ENCODE measurements around the gene PROB1. TPM values are rescaled to one million over a fixed set of nuclear protein-coding genes. Genes with fewer than 3 reads are reported as not detected.
"Not testable (repeated sequence)": the region's sequence is repeated elsewhere in the genome, so short reads cannot be mapped to it uniquely, and the experiment has no call there.

The PROB1 gene
- total RNA-seq, 1 donor from 2014 or later, result 8.3 TPM

- intact Hi-C loops (cut with micrococcal nuclease); H3K27ac Mint-ChIP-seq: not testable (repeated sequence)
These were observed 14.2 kb upstream of the PROB1 start for GRCh38 chr5:139409116-139409515.

GRCh38 chr5:139408191-139408590 is 13.3 kb upstream of the PROB1 start:
- H3K4me3 Mint-ChIP-seq (ENCODE audit: low read depth), result no peak overlapping the region
- H3K4me1 Mint-ChIP-seq (ENCODE audit: low read depth), result peaks cover 29% of the 10 kb centered on the region
- H3K27ac Mint-ChIP-seq, result no peak overlapping the region
- DNase-seq (ENCODE audit: low spot score), result no peak
- H3K36me3 Mint-ChIP-seq (ENCODE audit: low read depth), result peaks cover 26% of the 10 kb centered on the region
- H3K9me3 Mint-ChIP-seq, result no peaks in the 10 kb centered on the region
- intact Hi-C loops (cut with micrococcal nuclease), result no loop called here
- H3K27me3 Mint-ChIP-seq (ENCODE audit: low read depth), result no peaks in the 10 kb centered on the region

More at GRCh38 chr5:139409116-139409515, 14.2 kb upstream of the PROB1 start:
- not testable (repeated sequence) for H3K9me3 Mint-ChIP-seq; H3K4me3 Mint-ChIP-seq (ENCODE audit: low read depth); DNase-seq (ENCODE audit: low spot score); H3K27me3 Mint-ChIP-seq (ENCODE audit: low read depth)
- H3K36me3 Mint-ChIP-seq (ENCODE audit: low read depth), result peaks cover 34% of the 10 kb centered on the region
- peaks cover 34% of the 10 kb centered on the region for H3K4me1 Mint-ChIP-seq (ENCODE audit: low read depth)

- Mint-ChIP-seq H3K36me3 (ENCODE audit: low read depth) (peaks cover 19% of the 10 kb centered on the region), H3K4me3 (ENCODE audit: low read depth) (no peak overlapping the region), H3K27me3 (ENCODE audit: low read depth) (no peaks in the 10 kb centered on the region), H3K27ac (peak overlapping the region; percentile 9), H3K4me1 (ENCODE audit: low read depth) (peaks cover 29% of the 10 kb centered on the region), H3K9me3 (no peaks in the 10 kb centered on the region)
- no peak for DNase-seq (ENCODE audit: low spot score)
- intact Hi-C loops (cut with micrococcal nuclease), result no loop called here
These were observed 12.6 kb upstream of the PROB1 start for GRCh38 chr5:139407517-139407916.

- DNase-seq (ENCODE audit: low spot score), result no peak
- Mint-ChIP-seq H3K4me3 (ENCODE audit: low read depth) (no peak overlapping the region), H3K9me3 (no peaks in the 10 kb centered on the region), H3K27ac (no peak overlapping the region), H3K4me1 (ENCODE audit: low read depth) (peaks cover 29% of the 10 kb centered on the region), H3K27me3 (ENCODE audit: low read depth) (no peaks in the 10 kb centered on the region), H3K36me3 (ENCODE audit: low read depth) (peaks cover 17% of the 10 kb centered on the region)
- intact Hi-C loops (cut with micrococcal nuclease), result no loop called here
These were observed 12.1 kb upstream of the PROB1 start for GRCh38 chr5:139406963-139407362.

- DNase-seq (ENCODE audit: low spot score), result no peak
- Mint-ChIP-seq H3K9me3 (no peaks in the 10 kb centered on the region), H3K27me3 (ENCODE audit: low read depth) (no peaks in the 10 kb centered on the region), H3K36me3 (ENCODE audit: low read depth) (peaks cover 12% of the 10 kb centered on the region), H3K4me1 (ENCODE audit: low read depth) (peaks cover 28% of the 10 kb centered on the region), H3K27ac (peak overlapping the region; percentile 100), H3K4me3 (ENCODE audit: low read depth) (peak overlapping the region; percentile 92)
- intact Hi-C loops (cut with micrococcal nuclease), result loop anchor here (1.0 kb wide), 3 partner anchors 10 to 157 kb away; partner anchors contain the start of gene UBE2D2
These were observed 9.6 kb upstream of the PROB1 start for GRCh38 chr5:139404484-139404840.

- peaks cover 16% of the 10 kb centered on the region for H3K36me3 Mint-ChIP-seq (ENCODE audit: low read depth)
- peak within 1 kb of the TSS; percentile 92 for H3K4me3 Mint-ChIP-seq (ENCODE audit: low read depth)
- intact Hi-C loops (cut with micrococcal nuclease), result loop anchor here (1.0 kb wide), 3 partner anchors 10 to 157 kb away; partner anchors contain the start of gene UBE2D2
- no peaks in the 10 kb centered on the region for H3K27me3 Mint-ChIP-seq (ENCODE audit: low read depth)
- peaks cover 31% of the 10 kb centered on the region for H3K4me1 Mint-ChIP-seq (ENCODE audit: low read depth)
- H3K27ac Mint-ChIP-seq, result peak within 1 kb of the TSS; percentile 100
- peak; percentile 98 for DNase-seq (ENCODE audit: low spot score)
- H3K9me3 Mint-ChIP-seq, result no peaks in the 10 kb centered on the region
These were observed 9.0 kb upstream of the PROB1 start, which contains the start of gene SPATA24 for GRCh38 chr5:139403787-139404483. SPATA24 (minus strand) TSS chr5:139404089; CDS start chr5:139404060, 29 bp downstream.

- Mint-ChIP-seq H3K27ac (peak overlapping the region; percentile 100), H3K9me3 (no peaks in the 10 kb centered on the region), H3K27me3 (ENCODE audit: low read depth) (no peaks in the 10 kb centered on the region), H3K36me3 (ENCODE audit: low read depth) (peaks cover 16% of the 10 kb centered on the region), H3K4me3 (ENCODE audit: low read depth) (peak overlapping the region; percentile 92), H3K4me1 (ENCODE audit: low read depth) (peaks cover 31% of the 10 kb centered on the region)
- intact Hi-C loops (cut with micrococcal nuclease), result no loop called here
- no peak for DNase-seq (ENCODE audit: low spot score)
These were observed 8.5 kb upstream of the PROB1 start for GRCh38 chr5:139403418-139403786.

GRCh38 chr5:139402561-139403158 is 7.8 kb upstream of the PROB1 start:
- peak overlapping the region; percentile 92 for H3K4me3 Mint-ChIP-seq (ENCODE audit: low read depth)
- intact Hi-C loops (cut with micrococcal nuclease), result no loop called here
- H3K4me1 Mint-ChIP-seq (ENCODE audit: low read depth), result peaks cover 31% of the 10 kb centered on the region
- H3K27ac Mint-ChIP-seq, result peak overlapping the region; percentile 100
- peaks cover 18% of the 10 kb centered on the region for H3K36me3 Mint-ChIP-seq (ENCODE audit: low read depth)
- no peak for DNase-seq (ENCODE audit: low spot score)
- H3K9me3 Mint-ChIP-seq, result no peaks in the 10 kb centered on the region
- H3K27me3 Mint-ChIP-seq (ENCODE audit: low read depth), result no peaks in the 10 kb centered on the region

GRCh38 chr5:139401546-139401945 is 6.6 kb upstream of the PROB1 start:
- DNase-seq (ENCODE audit: low spot score), result no peak
- intact Hi-C loops (cut with micrococcal nuclease), result no loop called here
- no peaks in the 10 kb centered on the region for H3K27me3 Mint-ChIP-seq (ENCODE audit: low read depth)
- no peaks in the 10 kb centered on the region for H3K9me3 Mint-ChIP-seq
- H3K36me3 Mint-ChIP-seq (ENCODE audit: low read depth), result peaks cover 25% of the 10 kb centered on the region
- H3K4me3 Mint-ChIP-seq (ENCODE audit: low read depth), result no peak overlapping the region
- no peak overlapping the region for H3K27ac Mint-ChIP-seq
- H3K4me1 Mint-ChIP-seq (ENCODE audit: low read depth), result peaks cover 31% of the 10 kb centered on the region

- Mint-ChIP-seq H3K27ac (peak overlapping the region; percentile 57), H3K27me3 (ENCODE audit: low read depth) (no peaks in the 10 kb centered on the region), H3K4me1 (ENCODE audit: low read depth) (peaks cover 41% of the 10 kb centered on the region), H3K9me3 (no peaks in the 10 kb centered on the region), H3K4me3 (ENCODE audit: low read depth) (no peak overlapping the region), H3K36me3 (ENCODE audit: low read depth) (peaks cover 38% of the 10 kb centered on the region)
- intact Hi-C loops (cut with micrococcal nuclease), result no loop called here
- DNase-seq (ENCODE audit: low spot score), result no peak
These were observed 4.7 kb upstream of the PROB1 start for GRCh38 chr5:139399501-139400121.

GRCh38 chr5:139397921-139398320 is 3.0 kb upstream of the PROB1 start:
- intact Hi-C loops (cut with micrococcal nuclease), result no loop called here
- DNase-seq (ENCODE audit: low spot score), result no peak
- H3K4me1 Mint-ChIP-seq (ENCODE audit: low read depth), result peaks cover 29% of the 10 kb centered on the region
- H3K27ac Mint-ChIP-seq, result no peak overlapping the region
- H3K9me3 Mint-ChIP-seq, result no peaks in the 10 kb centered on the region
- peaks cover 47% of the 10 kb centered on the region for H3K36me3 Mint-ChIP-seq (ENCODE audit: low read depth)
- no peaks in the 10 kb centered on the region for H3K27me3 Mint-ChIP-seq (ENCODE audit: low read depth)
- H3K4me3 Mint-ChIP-seq (ENCODE audit: low read depth), result no peak overlapping the region

GRCh38 chr5:139396691-139397090 is 1.8 kb upstream of the PROB1 start:
- DNase-seq (ENCODE audit: low spot score), result no peak
- intact Hi-C loops (cut with micrococcal nuclease), result no loop called here
- peak overlapping the region; percentile 11 for H3K4me3 Mint-ChIP-seq (ENCODE audit: low read depth)
- no peaks in the 10 kb centered on the region for H3K27me3 Mint-ChIP-seq (ENCODE audit: low read depth)
- H3K36me3 Mint-ChIP-seq (ENCODE audit: low read depth), result peaks cover 52% of the 10 kb centered on the region
- no peaks in the 10 kb centered on the region for H3K9me3 Mint-ChIP-seq
- H3K4me1 Mint-ChIP-seq (ENCODE audit: low read depth), result peaks cover 27% of the 10 kb centered on the region
- no peak overlapping the region for H3K27ac Mint-ChIP-seq

Measured in activated T-helper 2 cell treated with anti-CD3 and anti-CD28 coated beads, Interferon-gamma antibody, Interleukin-2, Interleukin-4, amounts not matched to agents 10 μg/mL and 5 μg/mL and 100 μg/mL, durations not matched to agents 14 hours and 24 hours and 36 hours (primary cell).